ENCODE measurements around the gene COMMD8. TPM values are rescaled to one million over a fixed set of nuclear protein-coding genes. Genes with fewer than 3 reads are reported as not detected.

The COMMD8 gene
- 10.9 and 11.7 TPM in 2 replicates for total RNA-seq (2021)
- long read RNA-seq, transcript COMMD8-201 (5 exons, 1,469 nt): major isoform, 115 of 121 reads
- long read RNA-seq, partial matches to known transcripts: 0 of 121 reads
- long read RNA-seq, other reads (novel, unspliced or antisense): 6 of 121 reads

GRCh38 chr4:47463235-47463956 is at the start of gene COMMD8:
Gene COMMD8, minus strand, starts transcription at chr4:47463702. Its CDS starts 51 bp downstream, at chr4:47463651.
- H3K56ac ChIP-seq (ENCODE audit: insufficient read length, low read depth, low read length): no peak within 1 kb of the TSS
- peak within 1 kb of the TSS; percentile 60 for H2AFZ ChIP-seq (ENCODE audit: low read length)
- no peak within 1 kb of the TSS for H2BK15ac ChIP-seq (ENCODE audit: low read depth, low read length)
- H3K14ac ChIP-seq (ENCODE audit: insufficient read depth, low read length): no peak within 1 kb of the TSS
- H3K4ac ChIP-seq (ENCODE audit: low read depth, low read length): no peak within 1 kb of the TSS
- H3K23ac ChIP-seq (ENCODE audit: insufficient read length, low read depth, low read length): no peak within 1 kb of the TSS
- WGBS (ENCODE audit: extremely low coverage, insufficient read length, low lambda C conversion rate): no CpG with 5 or more reads among the region's 51 CpGs
- no peak within 1 kb of the TSS for H3T11ph ChIP-seq (ENCODE audit: low read length)
- no peak within 1 kb of the TSS for H2BK120ac ChIP-seq (ENCODE audit: low read depth, low read length, poor library complexity, severe bottlenecking)
- no peaks in the 10 kb centered on the region for H4K20me1 ChIP-seq (ENCODE audit: control insufficient read depth, insufficient read depth, insufficient read length)
- H3K23me2 ChIP-seq (ENCODE audit: insufficient read length, low read depth, low read length, poor library complexity, severe bottlenecking): no peaks in the 10 kb centered on the region
- no peaks in the 10 kb centered on the region for H3K9me3 ChIP-seq (ENCODE audit: control insufficient read depth, low read depth, low read length)
- peaks cover 16% of the 10 kb centered on the region in 2 experiments for H3K4me1 Mint-ChIP-seq
- peak within 1 kb of the TSS; percentile 43 for H3K9ac ChIP-seq (ENCODE audit: extremely low read depth, insufficient read length, low read length)
- no peak within 1 kb of the TSS for H4K5ac ChIP-seq (ENCODE audit: insufficient read length, low read depth, low read length)
- H3K36me3 Mint-ChIP-seq (ENCODE audit: insufficient read depth in 1 of 3, low read depth in 3 of 3): no peaks in the 10 kb centered on the region
- no peaks in the 10 kb centered on the region for H3K9me3 Mint-ChIP-seq
- peak within 1 kb of the TSS; percentile 86 to 91 for H3K4me3 Mint-ChIP-seq
- no peak within 1 kb of the TSS for H2BK5ac ChIP-seq (ENCODE audit: insufficient read length, low read length)
- no peak within 1 kb of the TSS for H3K27ac ChIP-seq (ENCODE audit: insufficient read length, low read depth, low read length)
- no peaks in the 10 kb centered on the region for H3K27me3 ChIP-seq (ENCODE audit: insufficient read depth, low read length)
- H4K91ac ChIP-seq (ENCODE audit: insufficient read length, low read depth, low read length): no peak within 1 kb of the TSS
- peak; percentile 98 for DNase-seq
- no peak within 1 kb of the TSS for H4K8ac ChIP-seq (replicated peaks; ENCODE audit: insufficient read length, low read depth, low read length)
- no peaks in the 10 kb centered on the region for H3K79me1 ChIP-seq (ENCODE audit: insufficient read depth, low read depth, low read length, poor library complexity, severe bottlenecking)
- TF ChIP-seq, protein P1, sequence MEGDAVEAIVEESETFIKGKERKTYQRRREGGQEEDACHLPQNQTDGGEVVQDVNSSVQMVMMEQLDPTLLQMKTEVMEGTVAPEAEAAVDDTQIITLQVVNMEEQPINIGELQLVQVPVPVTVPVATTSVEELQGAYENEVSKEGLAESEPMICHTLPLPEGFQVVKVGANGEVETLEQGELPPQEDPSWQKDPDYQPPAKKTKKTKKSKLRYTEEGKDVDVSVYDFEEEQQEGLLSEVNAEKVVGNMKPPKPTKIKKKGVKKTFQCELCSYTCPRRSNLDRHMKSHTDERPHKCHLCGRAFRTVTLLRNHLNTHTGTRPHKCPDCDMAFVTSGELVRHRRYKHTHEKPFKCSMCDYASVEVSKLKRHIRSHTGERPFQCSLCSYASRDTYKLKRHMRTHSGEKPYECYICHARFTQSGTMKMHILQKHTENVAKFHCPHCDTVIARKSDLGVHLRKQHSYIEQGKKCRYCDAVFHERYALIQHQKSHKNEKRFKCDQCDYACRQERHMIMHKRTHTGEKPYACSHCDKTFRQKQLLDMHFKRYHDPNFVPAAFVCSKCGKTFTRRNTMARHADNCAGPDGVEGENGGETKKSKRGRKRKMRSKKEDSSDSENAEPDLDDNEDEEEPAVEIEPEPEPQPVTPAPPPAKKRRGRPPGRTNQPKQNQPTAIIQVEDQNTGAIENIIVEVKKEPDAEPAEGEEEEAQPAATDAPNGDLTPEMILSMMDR (conservative IDR thresholded peaks at IDR 0.05): peak; percentile 33; the same call in 2 of the 3 replicates
- H3K79me2 ChIP-seq (ENCODE audit: insufficient read depth, low read length): no peaks in the 10 kb centered on the region
- no peak within 1 kb of the TSS for H3K18ac ChIP-seq (ENCODE audit: insufficient read length, low read depth, low read length)
- H3K4me1 ChIP-seq (ENCODE audit: insufficient read depth, low read length): no peaks in the 10 kb centered on the region
- no peaks in the 10 kb centered on the region for H3K27me3 Mint-ChIP-seq (ENCODE audit: low read depth)
- no peak within 1 kb of the TSS for H2AK5ac ChIP-seq (ENCODE audit: insufficient read length, low read length)
- H2BK12ac ChIP-seq (ENCODE audit: insufficient read length, low read depth, low read length): no peak within 1 kb of the TSS
- H3K27ac Mint-ChIP-seq: peak within 1 kb of the TSS; percentile 44 to 77 (median 65); a peak in 3 of 7 replicates
- H3K4me2 ChIP-seq (ENCODE audit: insufficient read depth, insufficient read length, low read length): peak within 1 kb of the TSS; percentile 52
- no peak within 1 kb of the TSS for H2BK20ac ChIP-seq (ENCODE audit: low read depth, low read length, poor library complexity, severe bottlenecking)

Measured in H9 (cell line).